ENCODE data around the gene ARL14.

Gene ARL14

GRCh38 chr3:160667452-160667851 lies 9.5 kb upstream of the ARL14 start:
- Histone ChIP-seq H3K9me3 (ENCODE audit: insufficient read depth, low read length, severe bottlenecking) (no peaks in the 10 kb centered on the region), H3K79me2 (ENCODE audit: insufficient read depth, low read length) (no peaks in the 10 kb centered on the region), H3K4me2 (ENCODE audit: insufficient read depth, low read length) (no peak overlapping the region), H4K20me1 (ENCODE audit: insufficient read depth, low read length) (no peaks in the 10 kb centered on the region), H3K4me3 (ENCODE audit: low read depth in 1 of 2, low read length in 2 of 2) (no peak overlapping the region), H2AFZ (ENCODE audit: low read depth, low read length) (no peak overlapping the region), H3K4me1 (ENCODE audit: insufficient read depth, low read length) (peaks cover 16% of the 10 kb centered on the region), H3K9ac (ENCODE audit: low read depth, low read length) (no peak overlapping the region), H3K36me3 (ENCODE audit: insufficient read depth, low read length) (no peaks in the 10 kb centered on the region), H3K27ac (ENCODE audit: low read length) (no peak overlapping the region), H3K27me3 (ENCODE audit: insufficient read depth, low read length, poor library complexity) (no peaks in the 10 kb centered on the region)
- no peak for ATAC-seq (ENCODE audit: insufficient read depth, low read depth)
- TF ChIP-seq EZH2 (IDR thresholded peaks at IDR 0.05; ENCODE audit: borderline replicate concordance, low read depth, low read length, severe bottlenecking): no peak
- no peak for TF ChIP-seq CTCF (IDR thresholded peaks at IDR 0.05; ENCODE audit: borderline replicate concordance, extremely low read depth, low read length, poor library complexity, severe bottlenecking)
- DNase-seq: no peak

- no peaks in the 10 kb centered on the region for H3K9me3 ChIP-seq (ENCODE audit: insufficient read depth, low read length, severe bottlenecking)
- no peaks in the 10 kb centered on the region for H3K36me3 ChIP-seq (ENCODE audit: insufficient read depth, low read length)
- TF ChIP-seq EZH2 (IDR thresholded peaks at IDR 0.05; ENCODE audit: borderline replicate concordance, low read depth, low read length, severe bottlenecking): no peak
- no peak for TF ChIP-seq CTCF (IDR thresholded peaks at IDR 0.05; ENCODE audit: borderline replicate concordance, extremely low read depth, low read length, poor library complexity, severe bottlenecking)
- no peak overlapping the region for H3K4me3 ChIP-seq (ENCODE audit: low read depth in 1 of 2, low read length in 2 of 2)
- H4K20me1 ChIP-seq (ENCODE audit: insufficient read depth, low read length): no peaks in the 10 kb centered on the region
- H3K79me2 ChIP-seq (ENCODE audit: insufficient read depth, low read length): no peaks in the 10 kb centered on the region
- DNase-seq (no peak), ATAC-seq (ENCODE audit: insufficient read depth, low read depth) (no peak)
- peaks cover 16% of the 10 kb centered on the region for H3K4me1 ChIP-seq (ENCODE audit: insufficient read depth, low read length)
- H2AFZ ChIP-seq (ENCODE audit: low read depth, low read length): no peak overlapping the region
- no peaks in the 10 kb centered on the region for H3K27me3 ChIP-seq (ENCODE audit: insufficient read depth, low read length, poor library complexity)
- no peak overlapping the region for H3K9ac ChIP-seq (ENCODE audit: low read depth, low read length)
- H3K4me2 ChIP-seq (ENCODE audit: insufficient read depth, low read length): no peak overlapping the region
- no peak overlapping the region for H3K27ac ChIP-seq (ENCODE audit: low read length)
These were observed 8.5 kb upstream of the ARL14 start for GRCh38 chr3:160668454-160668853.

GRCh38 chr3:160671231-160671630 lies 5.7 kb upstream of the ARL14 start:
- no peaks in the 10 kb centered on the region for H3K79me2 ChIP-seq (ENCODE audit: insufficient read depth, low read length)
- H4K20me1 ChIP-seq (ENCODE audit: insufficient read depth, low read length): no peaks in the 10 kb centered on the region
- H2AFZ ChIP-seq (ENCODE audit: low read depth, low read length): no peak overlapping the region
- no peak for ATAC-seq (ENCODE audit: insufficient read depth, low read depth)
- H3K4me2 ChIP-seq (ENCODE audit: insufficient read depth, low read length): no peak overlapping the region
- H3K4me3 ChIP-seq (ENCODE audit: low read depth in 1 of 2, low read length in 2 of 2): no peak overlapping the region
- peaks cover 3% of the 10 kb centered on the region for H3K4me1 ChIP-seq (ENCODE audit: insufficient read depth, low read length)
- no peaks in the 10 kb centered on the region for H3K27me3 ChIP-seq (ENCODE audit: insufficient read depth, low read length, poor library complexity)
- no peaks in the 10 kb centered on the region for H3K9me3 ChIP-seq (ENCODE audit: insufficient read depth, low read length, severe bottlenecking)
- TF ChIP-seq EZH2 (IDR thresholded peaks at IDR 0.05; ENCODE audit: borderline replicate concordance, low read depth, low read length, severe bottlenecking) (no peak), CTCF (IDR thresholded peaks at IDR 0.05; ENCODE audit: borderline replicate concordance, extremely low read depth, low read length, poor library complexity, severe bottlenecking) (no peak)
- H3K36me3 ChIP-seq (ENCODE audit: insufficient read depth, low read length): no peaks in the 10 kb centered on the region
- no peak for DNase-seq
- no peak overlapping the region for H3K9ac ChIP-seq (ENCODE audit: low read depth, low read length)
- H3K27ac ChIP-seq (ENCODE audit: low read length): no peak overlapping the region

GRCh38 chr3:160671995-160672394 lies 5.0 kb upstream of the ARL14 start:
- H3K79me2 ChIP-seq (ENCODE audit: insufficient read depth, low read length): no peaks in the 10 kb centered on the region
- H3K4me3 ChIP-seq (ENCODE audit: low read depth in 1 of 2, low read length in 2 of 2): no peak overlapping the region
- TF ChIP-seq CTCF (IDR thresholded peaks at IDR 0.05; ENCODE audit: borderline replicate concordance, extremely low read depth, low read length, poor library complexity, severe bottlenecking): no peak
- TF ChIP-seq EZH2 (IDR thresholded peaks at IDR 0.05; ENCODE audit: borderline replicate concordance, low read depth, low read length, severe bottlenecking): no peak
- H3K27ac ChIP-seq (ENCODE audit: low read length): no peak overlapping the region
- H3K9ac ChIP-seq (ENCODE audit: low read depth, low read length): no peak overlapping the region
- no peaks in the 10 kb centered on the region for H3K27me3 ChIP-seq (ENCODE audit: insufficient read depth, low read length, poor library complexity)
- H4K20me1 ChIP-seq (ENCODE audit: insufficient read depth, low read length): no peaks in the 10 kb centered on the region
- H2AFZ ChIP-seq (ENCODE audit: low read depth, low read length): no peak overlapping the region
- DNase-seq (no peak), ATAC-seq (ENCODE audit: insufficient read depth, low read depth) (no peak)
- no peaks in the 10 kb centered on the region for H3K4me1 ChIP-seq (ENCODE audit: insufficient read depth, low read length)
- H3K4me2 ChIP-seq (ENCODE audit: insufficient read depth, low read length): no peak overlapping the region
- H3K9me3 ChIP-seq (ENCODE audit: insufficient read depth, low read length, severe bottlenecking): no peaks in the 10 kb centered on the region
- H3K36me3 ChIP-seq (ENCODE audit: insufficient read depth, low read length): no peaks in the 10 kb centered on the region
